ENCODE measurements around the gene COBL.
"Not testable (repeated sequence)": the region's sequence is repeated elsewhere in the genome, so short reads cannot be mapped to it uniquely, and the experiment has no call there.

DNA sequence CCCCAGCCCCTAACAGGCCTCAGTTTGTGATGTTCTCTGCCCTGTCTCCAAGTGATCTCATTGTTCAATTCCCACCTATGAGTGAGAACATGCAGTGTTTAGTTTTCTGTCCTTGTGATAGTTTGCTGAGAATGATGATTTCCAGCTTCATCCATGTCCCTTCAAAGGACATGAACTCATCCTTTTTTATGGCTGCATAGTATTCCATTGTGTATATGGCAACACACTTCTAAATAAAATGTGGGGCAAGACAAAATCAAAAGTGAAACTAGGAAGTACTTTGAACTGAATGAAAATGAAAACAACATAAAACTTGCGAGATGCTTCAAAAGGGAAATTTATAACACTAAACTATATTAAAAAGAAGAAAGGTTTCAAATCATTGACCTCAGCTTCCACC, 326.4 kb downstream of the COBL start:
- TF ChIP-seq, protein P1, sequence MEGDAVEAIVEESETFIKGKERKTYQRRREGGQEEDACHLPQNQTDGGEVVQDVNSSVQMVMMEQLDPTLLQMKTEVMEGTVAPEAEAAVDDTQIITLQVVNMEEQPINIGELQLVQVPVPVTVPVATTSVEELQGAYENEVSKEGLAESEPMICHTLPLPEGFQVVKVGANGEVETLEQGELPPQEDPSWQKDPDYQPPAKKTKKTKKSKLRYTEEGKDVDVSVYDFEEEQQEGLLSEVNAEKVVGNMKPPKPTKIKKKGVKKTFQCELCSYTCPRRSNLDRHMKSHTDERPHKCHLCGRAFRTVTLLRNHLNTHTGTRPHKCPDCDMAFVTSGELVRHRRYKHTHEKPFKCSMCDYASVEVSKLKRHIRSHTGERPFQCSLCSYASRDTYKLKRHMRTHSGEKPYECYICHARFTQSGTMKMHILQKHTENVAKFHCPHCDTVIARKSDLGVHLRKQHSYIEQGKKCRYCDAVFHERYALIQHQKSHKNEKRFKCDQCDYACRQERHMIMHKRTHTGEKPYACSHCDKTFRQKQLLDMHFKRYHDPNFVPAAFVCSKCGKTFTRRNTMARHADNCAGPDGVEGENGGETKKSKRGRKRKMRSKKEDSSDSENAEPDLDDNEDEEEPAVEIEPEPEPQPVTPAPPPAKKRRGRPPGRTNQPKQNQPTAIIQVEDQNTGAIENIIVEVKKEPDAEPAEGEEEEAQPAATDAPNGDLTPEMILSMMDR (IDR thresholded peaks at IDR 0.05) = not testable (repeated sequence)
- not testable (repeated sequence) for TF ChIP-seq POLR2A (IDR thresholded peaks at IDR 0.05)
